Osteoblast (primary cell): ENCODE data around the gene IDH1. TPM values are rescaled to one million over a fixed set of nuclear protein-coding genes. Genes with fewer than 3 reads are reported as not detected.
A peak's percentile ranks its signal among the peaks of the same experiment; 100 is the strongest.

ENCODE experiments used
- DNase-seq: peaks from one replicate; pipeline ENCODE4 v3.0.0; 2011; ENCODE audit warnings: low spot score, mixed read lengths; ENCODE audit not compliant: insufficient read length; ENCODE audit errors: missing footprints
- H2AFZ ChIP-seq: 2 replicates; pipeline ENCODE4 v1.6.0; 2011; ENCODE audit warnings: mild to moderate bottlenecking, low read length
- H3K27ac ChIP-seq: 2 replicates; pipeline ENCODE4 v1.5.1; 2011; ENCODE audit warnings: mild to moderate bottlenecking, low read depth, low read length, moderate library complexity
- H3K27me3 ChIP-seq: 2 replicates; pipeline ENCODE4 v1.6.0; 2012; ENCODE audit warnings: mild to moderate bottlenecking, control low read depth, inconsistent platforms, low read length, moderate library complexity; ENCODE audit not compliant: insufficient read depth
- H3K36me3 ChIP-seq: 2 replicates; pipeline ENCODE4 v1.5.1; 2011; ENCODE audit warnings: mild to moderate bottlenecking, low read length, control low read depth, moderate library complexity; ENCODE audit not compliant: insufficient read depth
- H3K4me1 ChIP-seq: 2 replicates; pipeline ENCODE4 v1.5.1; 2011; ENCODE audit warnings: mild to moderate bottlenecking, low read length, control low read depth, moderate library complexity; ENCODE audit not compliant: insufficient read depth
- H3K4me2 ChIP-seq: 2 replicates; pipeline ENCODE4 v1.6.0; 2011; ENCODE audit warnings: mild to moderate bottlenecking, low read length; ENCODE audit not compliant: insufficient read depth
- H3K4me3 ChIP-seq: fragments of 200-600 bp; sonication (generic); 3 replicates; pipeline ENCODE4 v1.5.1; 2012; ENCODE audit warnings: mild to moderate bottlenecking, low read length, inconsistent platforms; ENCODE audit not compliant: insufficient read depth
- H3K79me2 ChIP-seq: 2 replicates; pipeline ENCODE4 v1.6.0; 2012; ENCODE audit warnings: mild to moderate bottlenecking, low read length, control low read depth, inconsistent platforms; ENCODE audit not compliant: insufficient read depth
- H3K9me3 ChIP-seq: 2 replicates; pipeline ENCODE4 v1.5.1; 2011; ENCODE audit warnings: low read depth, low read length, control low read depth
- H4K20me1 ChIP-seq: 2 replicates; pipeline ENCODE4 v1.6.0; 2012; ENCODE audit warnings: mild to moderate bottlenecking, low read length, control low read depth; ENCODE audit not compliant: insufficient read depth
- CTCF ChIP-seq: IDR thresholded peaks from 2 replicates; pipeline ENCODE4 v1.5.1; 2011; ENCODE audit warnings: mild to moderate bottlenecking, low read depth, low read length, moderate library complexity; ENCODE audit errors: extremely low read depth
- total RNA-seq: library from RNA; depleted of rRNA; stranded (reverse); fragments of >200 nt; gene quantifications from 2 replicates; pipeline ENCODE4 v1.2.3, GENCODE V29; 2012

IDH1 gene
- total RNA-seq, 1 donor = 226 TPM

- Histone ChIP-seq H4K20me1 (no peaks in the 10 kb centered on the region), H2AFZ (peak overlapping the region; percentile 64), H3K79me2 (no peaks in the 10 kb centered on the region), H3K27me3 (no peaks in the 10 kb centered on the region), H3K27ac (no peak overlapping the region), H3K36me3 (no peaks in the 10 kb centered on the region), H3K9me3 (no peaks in the 10 kb centered on the region), H3K4me1 (peaks cover 6% of the 10 kb centered on the region), H3K4me2 (no peak overlapping the region), H3K4me3 (no peak overlapping the region)
- no peak for TF ChIP-seq CTCF
- no peak for DNase-seq
Measured at GRCh38 chr2:208195531-208195930, 59.3 kb downstream of the IDH1 start.

- TF ChIP-seq CTCF = no peak
- no peak overlapping the region for H2AFZ ChIP-seq
Measured at GRCh38 chr2:208192611-208193236, 62.1 kb downstream of the IDH1 start.

GRCh38 chr2:208189810-208190503 lies 64.9 kb downstream of the IDH1 start, which contains the start of gene C2orf80:
C2orf80 (minus strand) TSS chr2:208190030; CDS start chr2:208186986, 3,044 bp downstream.
- Histone ChIP-seq H2AFZ (no peak within 1 kb of the TSS), H3K4me3 (no peak within 1 kb of the TSS), H3K27ac (no peak within 1 kb of the TSS), H3K4me1 (peaks cover 6% of the 10 kb centered on the region), H3K4me2 (no peak within 1 kb of the TSS), H3K79me2 (no peaks in the 10 kb centered on the region), H3K9me3 (no peaks in the 10 kb centered on the region), H4K20me1 (no peaks in the 10 kb centered on the region), H3K27me3 (peaks cover 15% of the 10 kb centered on the region), H3K36me3 (no peaks in the 10 kb centered on the region)
- TF ChIP-seq CTCF = no peak
- no peak for DNase-seq

More at GRCh38 chr2:208192611-208193236, 62.1 kb downstream of the IDH1 start:
- Histone ChIP-seq H3K9me3 (no peaks in the 10 kb centered on the region), H3K4me2 (no peak overlapping the region), H3K36me3 (no peaks in the 10 kb centered on the region), H3K27ac (no peak overlapping the region), H3K79me2 (no peaks in the 10 kb centered on the region), H3K4me3 (no peak overlapping the region), H3K4me1 (peaks cover 6% of the 10 kb centered on the region), H3K27me3 (peaks cover 3% of the 10 kb centered on the region), H4K20me1 (no peaks in the 10 kb centered on the region)
- no peak for DNase-seq

GRCh38 chr2:208189069-208189809 lies 65.6 kb downstream of the IDH1 start:
- no peak for DNase-seq
- peaks cover 4% of the 10 kb centered on the region for H3K4me1 ChIP-seq
- H3K9me3 ChIP-seq = no peaks in the 10 kb centered on the region
- H3K27ac ChIP-seq = no peak overlapping the region
- no peak for TF ChIP-seq CTCF
- peaks cover 22% of the 10 kb centered on the region for H3K27me3 ChIP-seq
- no peaks in the 10 kb centered on the region for H3K36me3 ChIP-seq
- H4K20me1 ChIP-seq = no peaks in the 10 kb centered on the region
- H3K4me2 ChIP-seq = no peak overlapping the region
- no peak overlapping the region for H2AFZ ChIP-seq
- no peaks in the 10 kb centered on the region for H3K79me2 ChIP-seq
- no peak overlapping the region for H3K4me3 ChIP-seq
